Testis (tissue), 3 donors: Measurements from ENCODE around the gene TRMT61A. TPM values are rescaled to one million over a fixed set of nuclear protein-coding genes. Genes with fewer than 3 reads are reported as not detected.

Experiments used
- DNase-seq: peaks from one replicate; pipeline ENCODE4 v3.0.0-alpha.2; 2019
- H3K27ac ChIP-seq, 2 donors: fragments of 200-600 bp; sonication (generic); one replicate each; pipeline ENCODE4 v1.5.1; 2019
- H3K27me3 ChIP-seq: fragments of 200-600 bp; sonication (generic); one replicate; pipeline ENCODE4 v1.5.1; 2019
- H3K36me3 ChIP-seq: fragments of 200-600 bp; sonication (generic); one replicate; pipeline ENCODE4 v1.5.1; 2017; ENCODE audit warnings: low read depth; ENCODE audit errors: missing control alignments
- H3K4me1 ChIP-seq: fragments of 200-600 bp; sonication (generic); one replicate; pipeline ENCODE4 v1.5.1; 2019
- H3K4me3 ChIP-seq, 2 donors: fragments of 200-600 bp; sonication (generic); one replicate each; pipeline ENCODE4 v1.5.1; 2017 to 2019
- H3K9me3 ChIP-seq: fragments of 200-600 bp; sonication (generic); one replicate; pipeline ENCODE4 v1.5.1; 2017
- CTCF ChIP-seq, 3 experiments: fragments of 450-650 bp in 2 of 3; fragments of 200-600 bp in 1 of 3; sonication (generic) in 1 of 3; IDR thresholded peaks; one replicate each; pipeline ENCODE4 v1.5.1; 2016 to 2019; ENCODE audit warnings: antibody characterized with exemption in 3 of 3, mild to moderate bottlenecking in 2 of 3, moderate library complexity in 1 of 3
- POLR2A ChIP-seq: fragments of 450-650 bp; IDR thresholded peaks from one replicate; pipeline ENCODE4 v1.6.1; 2017; ENCODE audit warnings: antibody characterized with exemption, mild to moderate bottlenecking, moderate library complexity
- WGBS, 2 donors: methylation state at CpG; one replicate each; pipeline ENCODE4 v1.1.5; 2018; 5-methylcytosine and 5-hydroxymethylcytosine counted together
- intact Hi-C: fragments of 100-400 bp; cut with DNase I; formaldehyde crosslinking; loops from one replicate; pipeline ENCODE4 v1.15.1; 2023; ENCODE audit warnings: low total_unique reads
- polyA plus RNA-seq: library from polyadenylated mRNA; stranded (reverse); fragments of 350-450 nt; fragmentation: Illumina TruSeq; extraction: RNeasy Lipid Tissue Mini Kit (QIAGEN cat#74804); gene quantifications from one replicate; pipeline ENCODE4 v1.2.3, GENCODE V29; 2014; ENCODE audit warnings: low read depth, low replicate concordance; ENCODE audit not compliant: insufficient read depth
- total RNA-seq, 2 donors: library from RNA; depleted of rRNA; stranded (reverse); fragments of >200 nt; gene quantifications; one replicate each; pipeline ENCODE4 v1.2.3, GENCODE V29; 2016

The TRMT61A gene
- total and polyA plus RNA-seq, 3 donors from 2014 or later = 12.1 to 29.8 (median 19.1) TPM

GRCh38 chr14:103488960-103489359 lies 40.0 kb upstream of the TRMT61A start:
- no peak for DNase-seq
- Histone ChIP-seq H3K36me3 (no peaks in the 10 kb centered on the region), H3K27me3 (no peaks in the 10 kb centered on the region), H3K9me3 (no peaks in the 10 kb centered on the region), H3K4me3 (no peak overlapping the region), H3K4me1 (peaks cover 28% of the 10 kb centered on the region), H3K27ac (peak overlapping the region; percentile 48 to 64)
- TF ChIP-seq CTCF (IDR thresholded peaks at IDR 0.05) (no peak), POLR2A (no peak)
- WGBS, 2 donors = 39 to 49% methylated on average over 2 of the region's 2 CpGs
- intact Hi-C loops = no loop called here

GRCh38 chr14:103489621-103490020 lies 39.4 kb upstream of the TRMT61A start:
- no peaks in the 10 kb centered on the region for H3K36me3 ChIP-seq
- no peak overlapping the region for H3K4me3 ChIP-seq
- no peak for DNase-seq
- 39 to 68% methylated on average over 2 of the region's 2 CpGs for WGBS, 2 donors
- no peaks in the 10 kb centered on the region for H3K9me3 ChIP-seq
- H3K27ac ChIP-seq = peak overlapping the region in 1 of 2 donors; percentile 64
- no peaks in the 10 kb centered on the region for H3K27me3 ChIP-seq
- intact Hi-C loops = loop anchor here (10.0 kb wide), 1 partner anchor 105 kb away; the partner anchor contains the start of gene MARK3
- peaks cover 28% of the 10 kb centered on the region for H3K4me1 ChIP-seq
- TF ChIP-seq CTCF (IDR thresholded peaks at IDR 0.05) (no peak), POLR2A (no peak)

GRCh38 chr14:103491691-103492090 lies 37.3 kb upstream of the TRMT61A start:
- intact Hi-C loops = loop anchor here (10.0 kb wide), 1 partner anchor 107 kb away; the partner anchor contains the start of gene MARK3
- TF ChIP-seq CTCF (IDR thresholded peaks at IDR 0.05) = no peak
- TF ChIP-seq POLR2A = no peak
- no peaks in the 10 kb centered on the region for H3K36me3 ChIP-seq

GRCh38 chr14:103492156-103492925 lies 36.7 kb upstream of the TRMT61A start:
- 63 to 67% methylated on average over 6 of the region's 6 CpGs for whole genome bisulfite sequencing, 2 donors
- Histone ChIP-seq H3K27me3 (no peaks in the 10 kb centered on the region), H3K36me3 (no peaks in the 10 kb centered on the region), H3K27ac (peak overlapping the region in 1 of 2 donors; percentile 50), H3K4me1 (peaks cover 24% of the 10 kb centered on the region), H3K9me3 (no peaks in the 10 kb centered on the region), H3K4me3 (no peak overlapping the region)
- TF ChIP-seq CTCF (IDR thresholded peaks at IDR 0.05) (no peak), POLR2A (no peak)
- intact Hi-C loops = loop anchor here (10.0 kb wide), 1 partner anchor 108 kb away; the partner anchor contains the start of gene MARK3
- DNase-seq = no peak

More at GRCh38 chr14:103491691-103492090, 37.3 kb upstream of the TRMT61A start:
- 95% methylated on average over 10 of the region's 10 CpGs for WGBS, 2 donors
- Histone ChIP-seq H3K4me1 (peaks cover 24% of the 10 kb centered on the region), H3K27me3 (no peaks in the 10 kb centered on the region), H3K9me3 (no peaks in the 10 kb centered on the region), H3K27ac (peak overlapping the region; percentile 26 to 50), H3K4me3 (no peak overlapping the region)
- no peak for DNase-seq
